ENCODE results near the gene LAMB4. TPM values are rescaled to one million over a fixed set of nuclear protein-coding genes. Genes with fewer than 3 reads are reported as not detected.

Gene LAMB4
- total and polyA plus RNA-seq, 2 of the 4 experiments (the other 2 are of a cell fraction) = 0.12 to 0.18 TPM

- H4K20me1 ChIP-seq (ENCODE audit: insufficient read depth, low read length) = no peaks in the 10 kb centered on the region
- dilution Hi-C loops (cut with HindIII; ENCODE audit: low sequenced_read_pairs, unreplicated experiment) = no loop called here
- no peak overlapping the region for H2AK9ac ChIP-seq (replicated peaks; ENCODE audit: low read depth, low read length, poor library complexity)
- H3K56ac ChIP-seq (ENCODE audit: extremely low read depth, insufficient read depth, low read length) = no peak overlapping the region
- no peak overlapping the region for H3K27ac ChIP-seq (ENCODE audit: insufficient read depth, low read length)
- in situ Hi-C loops (cut with MboI; ENCODE audit: low sequenced_read_pairs) = no loop called here
- H2BK15ac ChIP-seq (ENCODE audit: low read depth, low read length) = no peak overlapping the region
- no peak overlapping the region for H2AFZ ChIP-seq (replicated peaks; ENCODE audit: low read length, poor library complexity)
- no peak overlapping the region for H2BK5ac ChIP-seq (ENCODE audit: low read depth, low read length, poor library complexity, severe bottlenecking)
- H3K4ac ChIP-seq (ENCODE audit: low read depth, low read length) = no peak overlapping the region
- H3K23ac ChIP-seq (ENCODE audit: low read depth, low read length) = no peak overlapping the region
- no peaks in the 10 kb centered on the region for H3K9me3 ChIP-seq (ENCODE audit: control insufficient read depth, insufficient read depth, low read length)
- H4K5ac ChIP-seq (ENCODE audit: low read depth, low read length) = no peak overlapping the region
- H3K14ac ChIP-seq (replicated peaks; ENCODE audit: low read depth, low read length) = no peak overlapping the region
- no peak overlapping the region for H3K9ac ChIP-seq (ENCODE audit: low read depth, low read length)
- no peak overlapping the region for H3K18ac ChIP-seq (ENCODE audit: low read depth, low read length)
- TF ChIP-seq RFX5 (IDR thresholded peaks at IDR 0.05; ENCODE audit: low read depth, low read length) (no peak), MAFK (IDR thresholded peaks at IDR 0.05; ENCODE audit: low read depth, low read length) (no peak), CEBPB (IDR thresholded peaks at IDR 0.05; ENCODE audit: low read depth, low read length) (no peak), RCOR1 (IDR thresholded peaks at IDR 0.05; ENCODE audit: insufficient replicate concordance, low read length) (no peak), CHD1 (IDR thresholded peaks at IDR 0.05; ENCODE audit: low read depth, low read length) (no peak), MAZ (IDR thresholded peaks at IDR 0.05; ENCODE audit: borderline replicate concordance, low read depth, low read length) (no peak), SMC3 (IDR thresholded peaks at IDR 0.05; ENCODE audit: low read depth, low read length) (no peak), FOS (IDR thresholded peaks at IDR 0.05; ENCODE audit: low read depth, low read length) (no peak), CTCF (conservative IDR thresholded peaks at IDR 0.05; ENCODE audit: low read depth, low read length) (no peak), MXI1 (IDR thresholded peaks at IDR 0.05; ENCODE audit: borderline replicate concordance, low read depth, low read length) (no peak), BHLHE40 (IDR thresholded peaks at IDR 0.05; ENCODE audit: low read depth, low read length) (no peak), POLR2A (IDR thresholded peaks at IDR 0.05; ENCODE audit: low read depth, low read length) (no peak), RAD21 (IDR thresholded peaks at IDR 0.05; ENCODE audit: low read length) (no peak), NFE2L2 (IDR thresholded peaks at IDR 0.05; ENCODE audit: low read depth, low read length) (no peak)
- TF ChIP-seq, protein P1, sequence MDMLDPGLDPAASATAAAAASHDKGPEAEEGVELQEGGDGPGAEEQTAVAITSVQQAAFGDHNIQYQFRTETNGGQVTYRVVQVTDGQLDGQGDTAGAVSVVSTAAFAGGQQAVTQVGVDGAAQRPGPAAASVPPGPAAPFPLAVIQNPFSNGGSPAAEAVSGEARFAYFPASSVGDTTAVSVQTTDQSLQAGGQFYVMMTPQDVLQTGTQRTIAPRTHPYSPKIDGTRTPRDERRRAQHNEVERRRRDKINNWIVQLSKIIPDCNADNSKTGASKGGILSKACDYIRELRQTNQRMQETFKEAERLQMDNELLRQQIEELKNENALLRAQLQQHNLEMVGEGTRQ (IDR thresholded peaks at IDR 0.05; ENCODE audit: low read depth, low read length) = no peak
- 86% methylated on average over 1 of the region's 2 CpGs; no CpG with 5 or more reads in 1 of the 2 experiments for WGBS, 2 experiments (ENCODE audit: extremely low coverage in 2 of 2, insufficient read length in 1 of 2)
- H3K79me1 ChIP-seq (ENCODE audit: low read depth in 1 of 2, low read length in 2 of 2) = no peaks in the 10 kb centered on the region
- no peaks in the 10 kb centered on the region for H3K27me3 ChIP-seq (ENCODE audit: control insufficient read depth, insufficient read depth, low read length)
- no peak overlapping the region for H2AK5ac ChIP-seq (ENCODE audit: low read depth, low read length)
- H3K4me1 ChIP-seq (ENCODE audit: control insufficient read depth, insufficient read depth, low read length) = peaks cover 5% of the 10 kb centered on the region; the same call in 1 of the 2 replicates
- H2BK120ac ChIP-seq (ENCODE audit: low read depth, low read length) = no peak overlapping the region
- H3K36me3 ChIP-seq (ENCODE audit: control insufficient read depth, insufficient read depth, low read length) = no peaks in the 10 kb centered on the region; the same call in 1 of the 2 replicates
- H3K4me2 ChIP-seq (ENCODE audit: low read depth, low read length) = no peak overlapping the region
- no peak overlapping the region for H4K91ac ChIP-seq (ENCODE audit: insufficient read depth, low read depth, low read length)
- H2BK20ac ChIP-seq (ENCODE audit: low read depth, low read length) = no peak overlapping the region
- ATAC-seq (ENCODE audit: low read depth) (no peak), DNase-seq (no peak)
- H3K9me1 ChIP-seq (ENCODE audit: insufficient read depth, low read length) = no peaks in the 10 kb centered on the region; the same call in 1 of the 2 replicates
- intact Hi-C loops (cut with micrococcal nuclease) = no loop called here
- ChIA-PET CTCF (no interaction called here), POLR2A (ENCODE audit: unreplicated experiment) (interaction anchor here (0.6 kb wide), 1 partner anchor 418 kb away, joined by 10 read pairs; no protein-coding TSS in a partner anchor)
- H4K8ac ChIP-seq (ENCODE audit: low read depth in 2 of 2, low read length in 2 of 2) = no peak overlapping the region
- no TSS peak for BruUV-seq (replicated peaks)
- no peak overlapping the region for H3K4me3 ChIP-seq (ENCODE audit: insufficient read depth, low read depth, low read length)
Observed at GRCh38 chr7:108072739-108073138, 57.4 kb downstream of the LAMB4 start.
